HepG2 (cell line): ENCODE data around the gene OR8B4. TPM values are rescaled to one million over a fixed set of nuclear protein-coding genes. Genes with fewer than 3 reads are reported as not detected.

Source experiments
- RERE ChIP-seq: IDR thresholded peaks from 2 replicates; pipeline ENCODE4 v1.6.1; 2016; ENCODE audit warnings: low read depth, missing genetic modification reagents, missing compliant biosample characterization
- ZNF318 ChIP-seq: sonication (generic); formaldehyde crosslinking; IDR thresholded peaks from 2 replicates; pipeline ENCODE4 v1.4.0; 2020; ENCODE audit warnings: mild to moderate bottlenecking, missing genetic modification reagents
- ZNF720 ChIP-seq: sonication (generic); formaldehyde crosslinking; IDR thresholded peaks from 2 replicates; pipeline ENCODE4 v1.4.0; 2020; ENCODE audit warnings: missing genetic modification reagents
- polyA plus RNA-seq, 8 experiments: library from polyadenylated mRNA; depleted of rRNA in 3 of 8; stranded (reverse) in 7 of 8; unstranded in 1 of 8; fragments of >200 nt; fragmentation: Illumina TruSeq in 4 of 8; extraction: Trizol in 4 of 8; gene quantifications; 2 replicates each; pipeline versions ENCODE4 v1.2.1 to v1.2.3, GENCODE V29; 2011 to 2016; ENCODE audit warnings: low read depth in 4 of 8, missing spikeins in 1 of 8, mixed read lengths in 1 of 8; ENCODE audit not compliant: insufficient read depth in 1 of 8
- total RNA-seq, 5 experiments: library from RNA; depleted of rRNA; stranded (reverse); fragments of >200 nt; fragmentation: Illumina TruSeq; extraction: Trizol; gene quantifications; 2 replicates each; pipeline ENCODE4 v1.2.3, GENCODE V29; 2016; ENCODE audit warnings: low read depth in 1 of 5

Gene OR8B4
- total and polyA plus RNA-seq, 2 of the 13 experiments (the other 11 are each of a cell fraction or from before 2014, with no cell fraction given), result not detected

GRCh38 chr11:124465368-124465767 is 40.7 kb upstream of the OR8B4 start (continued):
- TF ChIP-seq ZNF318 (CRISPR knock-in tag) (no peak), RERE (CRISPR knock-in tag) (no peak), ZNF720 (CRISPR knock-in tag) (no peak)
